Measurements from ENCODE around the gene PSMF1. TPM values are rescaled to one million over a fixed set of nuclear protein-coding genes. Genes with fewer than 3 reads are reported as not detected.
"Not testable (repeated sequence)": the region's sequence is repeated elsewhere in the genome, so short reads cannot be mapped to it uniquely, and the experiment has no call there.

The PSMF1 gene
- polyA plus RNA-seq, 3 donors, result 54.8 to 88.6 (median 64.5) TPM

DNA sequence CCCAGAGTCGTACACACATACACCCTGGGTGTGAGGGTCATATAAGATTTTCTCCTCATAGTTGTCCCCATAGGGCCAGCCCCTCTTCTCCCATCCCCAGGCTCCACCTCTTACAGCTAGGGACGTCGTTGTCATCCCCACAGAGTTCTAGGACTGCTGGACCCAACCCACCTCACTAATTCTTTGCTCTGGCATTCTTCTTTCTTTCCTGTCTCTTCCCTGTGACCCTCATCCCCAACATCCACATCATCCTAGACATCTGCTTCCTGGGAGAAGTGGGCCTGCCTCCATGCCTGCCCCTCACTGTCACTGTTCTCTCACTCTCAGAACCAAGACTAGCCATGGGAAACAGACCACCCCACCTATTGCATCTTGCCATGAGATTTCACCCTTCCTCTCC is 1.1 kb downstream of the PSMF1 start:
- no peak overlapping the region for H3K27ac ChIP-seq (ENCODE audit: low read depth, low read length)
- WGBS, 3 donors, result 13 to 42% (median 33%) methylated on average over 3 of the region's 3 CpGs

DNA sequence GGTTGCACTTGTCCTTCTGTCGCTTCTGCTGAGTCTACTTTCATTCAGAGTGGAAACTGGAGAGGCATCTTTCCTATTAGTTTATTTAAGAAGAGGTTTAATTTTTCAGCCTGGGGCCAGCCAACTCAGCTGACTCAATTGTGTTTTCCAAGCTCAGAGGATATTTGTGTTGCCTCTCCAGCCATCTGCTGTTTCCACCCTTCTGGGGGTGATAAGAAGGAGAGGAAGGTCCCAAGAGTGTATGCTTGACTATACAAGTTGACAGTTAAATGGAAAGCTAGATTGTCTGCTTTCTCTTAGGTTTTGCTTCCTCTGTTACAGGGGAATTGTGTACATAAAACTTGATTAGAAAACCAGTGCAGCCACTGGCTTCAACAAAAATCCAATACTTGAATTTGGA is 3.0 kb downstream of the PSMF1 start:
- H3K27ac ChIP-seq (ENCODE audit: low read depth, low read length), result no peak overlapping the region
- WGBS, 3 donors, result 94 to 96% (median 95%) methylated on average over 1 of the region's 1 CpG

- 29 to 45% (median 43%) methylated on average over 12 of the region's 12 CpGs for WGBS, 3 donors
- no peak overlapping the region for H3K27ac ChIP-seq (ENCODE audit: low read depth, low read length)
Measured at GRCh38 chr20:1122388-1123315, 4.2 kb downstream of the PSMF1 start.

DNA sequence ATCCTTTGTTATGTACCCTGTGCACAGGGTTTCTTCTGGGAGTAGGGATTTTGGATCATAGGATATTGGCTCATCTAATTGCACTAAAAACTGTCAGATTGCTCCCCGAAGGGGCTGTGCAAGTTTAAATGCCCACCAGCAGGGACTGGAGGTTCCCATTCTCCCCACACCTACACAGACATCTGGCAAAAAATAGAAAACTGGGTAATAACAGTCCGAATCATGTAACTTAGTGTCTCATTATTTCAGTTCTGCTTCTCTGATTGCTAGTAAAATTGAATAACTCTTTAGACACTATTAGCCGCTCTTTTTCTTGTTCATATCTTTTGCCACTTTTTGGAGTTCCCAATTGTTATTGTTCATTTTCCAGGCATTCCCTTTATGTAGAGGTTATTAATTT is 5.3 kb downstream of the PSMF1 start:
- 85 to 92% (median 88%) methylated on average over 3 of the region's 3 CpGs for WGBS, 3 donors
- H3K27ac ChIP-seq (ENCODE audit: low read depth, low read length), result no peak overlapping the region

- H3K27ac ChIP-seq (ENCODE audit: low read depth, low read length), result no peak overlapping the region
- 49 to 53% (median 49%) methylated on average over 3 of the region's 3 CpGs for WGBS, 3 donors
Measured at GRCh38 chr20:1124421-1124820, 6.0 kb downstream of the PSMF1 start.

GRCh38 chr20:1125277-1125676 is 6.9 kb downstream of the PSMF1 start:
- no peak overlapping the region for H3K27ac ChIP-seq (ENCODE audit: low read depth, low read length)
- 83 to 93% (median 89%) methylated on average over 7 of the region's 7 CpGs for WGBS, 3 donors

DNA sequence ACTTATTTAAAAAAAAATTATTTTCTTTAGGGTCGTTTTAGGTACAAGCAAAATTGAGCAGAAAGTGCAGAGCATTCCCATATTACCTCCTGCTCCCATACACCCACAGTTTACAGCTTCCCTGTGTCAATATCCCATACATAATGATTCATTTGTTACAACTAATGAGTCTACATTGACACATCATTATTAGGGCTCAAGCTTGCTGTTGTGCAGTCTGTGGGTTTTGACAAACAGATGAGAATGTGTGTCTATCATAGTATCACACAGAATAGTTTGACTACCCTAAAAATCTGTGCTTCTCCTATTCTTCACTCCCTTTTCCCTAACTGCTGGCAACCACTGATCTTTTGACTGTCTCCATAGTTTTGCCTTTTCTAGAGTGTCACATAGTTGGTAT is 9.4 kb downstream of the PSMF1 start:
- 76 to 93% (median 85%) methylated on average over 1 of the region's 1 CpG for WGBS, 3 donors
- H3K27ac ChIP-seq (ENCODE audit: low read depth, low read length), result no peak overlapping the region

DNA sequence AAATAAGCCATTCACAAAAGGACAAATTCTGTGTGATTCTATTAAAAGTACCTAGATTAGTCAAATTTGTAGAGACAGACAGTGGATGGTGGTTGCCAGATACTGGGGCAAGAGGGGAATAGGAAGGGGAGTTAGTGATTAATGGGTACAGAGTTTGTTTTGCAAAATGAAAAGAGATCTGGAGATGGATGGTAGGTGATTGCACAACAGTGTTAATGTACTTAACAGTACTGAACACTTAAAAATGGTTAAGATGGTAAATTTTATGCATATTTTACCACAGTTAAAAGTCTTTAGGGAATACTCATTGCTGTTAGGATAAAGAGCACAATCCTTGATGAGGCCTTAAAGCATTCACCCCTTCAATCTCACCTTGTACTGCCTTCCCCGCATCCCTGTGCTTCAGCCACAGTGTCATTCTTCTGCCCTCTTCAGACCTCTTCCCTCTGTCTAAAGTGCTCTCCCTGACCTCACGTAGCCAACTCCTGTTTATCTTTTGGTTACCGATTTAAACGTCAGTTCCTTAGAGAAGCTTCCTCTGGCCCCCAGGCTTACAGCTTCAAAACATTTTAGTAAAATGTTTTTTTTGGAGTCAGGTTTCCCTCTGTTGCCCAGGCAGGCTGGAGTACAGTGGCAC is 11.8 kb downstream of the PSMF1 start:
- no peak overlapping the region for H3K27ac ChIP-seq (ENCODE audit: low read depth, low read length)
- 74 to 87% (median 78%) methylated on average over 4 of the region's 4 CpGs for WGBS, 3 donors

- whole genome bisulfite sequencing, 3 donors, result 51 to 95% (median 84%) methylated on average over 5 of the region's 5 CpGs
Measured at GRCh38 chr20:1130847-1131246, 12.4 kb downstream of the PSMF1 start.

GRCh38 chr20:1131354-1131753 is 13.0 kb downstream of the PSMF1 start:
- 90 to 100% (median 95%) methylated on average over 3 of the region's 3 CpGs for WGBS, 3 donors
- no peak overlapping the region for H3K27ac ChIP-seq (ENCODE audit: low read depth, low read length)

More at GRCh38 chr20:1130847-1131246, 12.4 kb downstream of the PSMF1 start:
- no peak overlapping the region for H3K27ac ChIP-seq (ENCODE audit: low read depth, low read length)

- H3K27ac ChIP-seq (ENCODE audit: low read depth, low read length), result no peak overlapping the region
- WGBS, 3 donors, result 81 to 96% (median 87%) methylated on average over 2 of the region's 2 CpGs
Measured at GRCh38 chr20:1134355-1134754, 16.0 kb downstream of the PSMF1 start.

- 93 to 100% (median 93%) methylated on average over 12 of the region's 12 CpGs for WGBS, 3 donors
- H3K27ac ChIP-seq (ENCODE audit: low read depth, low read length), result no peak overlapping the region
Measured at GRCh38 chr20:1134836-1135235, 16.4 kb downstream of the PSMF1 start.

GRCh38 chr20:1137236-1137635 is 18.8 kb downstream of the PSMF1 start:
- 79 to 83% (median 79%) methylated on average over 4 of the region's 4 CpGs for WGBS, 3 donors
- no peak overlapping the region for H3K27ac ChIP-seq (ENCODE audit: low read depth, low read length)

DNA sequence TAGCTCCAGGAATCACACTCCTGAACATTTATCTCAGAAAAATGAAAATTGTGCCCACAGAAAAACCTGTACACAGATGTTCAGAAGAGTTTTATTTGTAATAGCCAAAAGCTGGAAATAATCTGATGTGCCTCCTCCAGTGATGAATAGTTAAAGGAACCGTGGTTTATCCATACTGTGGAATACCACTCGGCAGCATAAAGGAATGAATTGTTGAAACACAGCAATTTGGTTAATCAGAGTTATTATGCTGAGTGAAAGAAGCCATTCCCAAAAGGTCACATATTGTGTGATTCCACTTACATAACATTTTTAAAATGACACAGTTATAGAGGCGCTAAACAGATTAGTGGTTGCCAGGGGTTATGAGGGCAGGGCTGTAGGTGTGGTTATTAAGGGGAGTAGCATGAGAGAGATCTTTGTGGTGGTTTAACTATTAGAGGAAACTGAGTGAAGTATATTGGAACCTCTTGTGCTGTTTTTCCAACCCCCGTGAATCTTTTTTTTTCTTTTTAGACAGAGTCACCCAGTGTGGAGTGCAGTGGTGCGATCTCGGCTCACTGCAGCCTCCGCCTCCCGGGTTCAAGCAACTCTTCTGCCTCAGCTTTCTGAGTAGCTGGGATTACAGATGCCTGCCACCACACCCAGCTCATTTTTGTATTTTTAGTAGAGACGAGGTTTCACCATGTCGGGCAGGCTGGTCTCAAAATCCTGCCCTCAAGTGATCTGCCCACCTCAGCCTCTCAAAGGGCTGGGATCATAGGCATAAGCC is 26.2 kb downstream of the PSMF1 start:
- 84 to 89% (median 88%) methylated on average over 10 of the region's 10 CpGs for WGBS, 3 donors
- no peak overlapping the region for H3K27ac ChIP-seq (ENCODE audit: low read depth, low read length)

DNA sequence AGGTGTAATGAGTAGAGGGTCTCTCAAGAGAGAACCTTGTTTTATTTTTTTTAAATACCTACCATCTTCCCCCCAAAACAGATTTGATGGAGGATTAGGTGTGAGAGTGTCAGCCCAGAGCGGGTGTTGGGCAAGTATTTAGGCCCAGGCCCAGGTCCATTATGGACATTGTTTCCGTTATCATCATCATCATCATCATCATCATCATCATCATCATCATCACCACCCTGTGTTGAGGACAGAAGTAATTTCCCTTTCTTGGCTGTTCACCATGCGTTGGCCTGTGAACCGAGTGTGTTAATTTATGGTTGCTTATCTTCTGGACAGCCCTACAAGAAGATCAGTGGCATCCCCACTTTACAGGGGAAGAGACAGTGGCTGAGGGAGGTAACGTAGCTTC is 28.6 kb downstream of the PSMF1 start:
- 89 to 96% (median 94%) methylated on average over 5 of the region's 5 CpGs for WGBS, 3 donors
- no peak overlapping the region for H3K27ac ChIP-seq (ENCODE audit: low read depth, low read length)

GRCh38 chr20:1149812-1150211 is 31.4 kb downstream of the PSMF1 start:
- not testable (repeated sequence) for H3K27ac ChIP-seq (ENCODE audit: low read depth, low read length)
- 83 to 95% (median 94%) methylated on average over 2 of the region's 2 CpGs for WGBS, 3 donors

DNA sequence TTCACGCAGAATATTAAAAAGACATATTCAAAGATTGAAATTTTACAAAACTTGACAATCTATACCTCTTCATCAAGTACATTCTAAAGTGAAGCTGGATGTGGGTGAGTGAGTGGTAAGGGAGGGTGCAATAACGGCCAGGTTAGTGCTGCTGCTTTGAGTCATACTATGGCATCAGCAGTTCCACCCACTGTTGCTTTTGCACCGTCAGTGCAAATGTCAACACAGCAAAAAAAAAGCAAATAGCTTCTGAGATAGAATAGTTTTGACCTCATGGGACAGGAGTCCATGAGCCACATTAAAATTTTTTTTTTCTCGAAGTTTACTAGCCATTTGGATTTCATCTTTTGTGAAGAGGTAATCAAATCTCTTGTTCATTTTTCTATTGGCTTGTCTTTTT is 31.8 kb downstream of the PSMF1 start:
- 60 to 78% (median 68%) methylated on average over 4 of the region's 4 CpGs for WGBS, 3 donors
- H3K27ac ChIP-seq (ENCODE audit: low read depth, low read length), result no peak overlapping the region

GRCh38 chr20:1150968-1151367 is 32.6 kb downstream of the PSMF1 start:
- no peak overlapping the region for H3K27ac ChIP-seq (ENCODE audit: low read depth, low read length)
- 98 to 100% (median 98%) methylated on average over 1 of the region's 1 CpG for WGBS, 3 donors

- no peak overlapping the region for H3K27ac ChIP-seq (ENCODE audit: low read depth, low read length)
Measured at GRCh38 chr20:1154226-1154625, 35.8 kb downstream of the PSMF1 start.
